ENCODE measurements around the gene RNF144A.

- TF ChIP-seq ZNF274 (IDR thresholded peaks at IDR 0.05; ENCODE audit: low read depth, low read length) (no peak), YY1 (IDR thresholded peaks at IDR 0.05; ENCODE audit: insufficient read depth, insufficient read length) (no peak), SUZ12 (IDR thresholded peaks at IDR 0.05; ENCODE audit: extremely low read depth, insufficient read depth, insufficient read length) (no peak)
Observed at GRCh38 chr2:6906165-6906741, 11.0 kb upstream of the RNF144A start.

Data from NT2/D1 (cell line).